GM12891 (cell line): ENCODE data around the gene GJB1.

ENCODE experiments used
- DNase-seq: peaks from one replicate; pipeline ENCODE4 v3.0.0; 2011; ENCODE audit warnings: low spot score; ENCODE audit not compliant: insufficient read length
- FAIRE-seq: peaks from 2 replicates; lab custom pipeline; 2011; peaks lifted over from hg19 to GRCh38; lab: Jason Lieb, UNC
- PAX5 ChIP-seq: IDR thresholded peaks from 2 replicates; pipeline ENCODE4 v1.6.1; 2011; ENCODE audit warnings: low read length, moderate library complexity, mild to moderate bottlenecking; ENCODE audit not compliant: insufficient read depth, severe bottlenecking
- POLR2A ChIP-seq: IDR thresholded peaks from 2 replicates; pipeline ENCODE4 v1.6.1; 2011; ENCODE audit warnings: low read depth, low read length, control low read depth
- POLR2AphosphoS5 ChIP-seq: IDR thresholded peaks from 2 replicates; pipeline ENCODE4 v1.6.1; 2011; ENCODE audit warnings: low read depth, low read length, control low read depth
- POU2F2 ChIP-seq: IDR thresholded peaks from 2 replicates; pipeline ENCODE4 v1.6.1; 2011; ENCODE audit warnings: low read depth, mild to moderate bottlenecking, control low read depth, low read length, moderate library complexity
- SPI1 ChIP-seq: IDR thresholded peaks from 2 replicates; pipeline ENCODE4 v1.6.1; 2011; ENCODE audit warnings: low read depth, low read length, control low read depth
- TAF1 ChIP-seq: IDR thresholded peaks from 2 replicates; pipeline ENCODE4 v1.6.1; 2011; ENCODE audit warnings: low read depth, low read length, control low read depth

The GJB1 gene

DNA sequence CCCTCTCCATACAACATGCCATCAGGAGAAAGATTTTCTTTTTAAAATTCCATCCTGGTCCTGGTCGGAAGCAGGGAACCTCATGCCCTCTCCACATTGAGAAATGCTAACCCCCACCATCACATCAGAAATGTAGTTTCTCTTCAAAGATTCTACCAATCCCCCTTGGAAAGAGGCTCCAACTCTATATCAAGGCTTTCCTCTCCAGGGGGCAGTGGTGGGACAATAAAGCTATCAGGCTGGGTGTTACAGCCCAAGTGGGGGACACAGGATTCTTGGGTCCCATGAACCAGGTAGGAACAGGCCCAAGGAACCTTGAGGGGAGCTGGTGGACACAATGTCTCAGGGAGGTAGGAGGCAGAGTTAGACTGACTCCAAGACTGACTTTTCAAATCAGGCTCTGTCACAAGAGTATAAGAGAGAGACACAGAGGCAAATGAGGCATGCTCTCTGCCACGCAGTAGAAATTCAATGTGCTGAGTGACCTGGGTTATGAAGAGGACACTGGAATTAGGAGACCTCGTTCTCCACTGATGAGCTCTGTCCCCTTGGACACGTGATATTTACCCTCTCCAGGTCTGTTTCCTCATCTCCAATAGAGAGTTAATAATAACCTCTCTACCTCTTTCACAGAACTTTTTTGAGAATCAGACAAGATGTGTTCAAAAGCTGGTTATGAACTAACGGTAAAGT, 4.5 kb downstream of the GJB1 start:
- TF ChIP-seq POLR2A (no peak), POLR2AphosphoS5 (no peak), PAX5 (no peak), TAF1 (no peak), POU2F2 (no peak)
- DNase-seq (no peak), FAIRE-seq (no peak)

DNA sequence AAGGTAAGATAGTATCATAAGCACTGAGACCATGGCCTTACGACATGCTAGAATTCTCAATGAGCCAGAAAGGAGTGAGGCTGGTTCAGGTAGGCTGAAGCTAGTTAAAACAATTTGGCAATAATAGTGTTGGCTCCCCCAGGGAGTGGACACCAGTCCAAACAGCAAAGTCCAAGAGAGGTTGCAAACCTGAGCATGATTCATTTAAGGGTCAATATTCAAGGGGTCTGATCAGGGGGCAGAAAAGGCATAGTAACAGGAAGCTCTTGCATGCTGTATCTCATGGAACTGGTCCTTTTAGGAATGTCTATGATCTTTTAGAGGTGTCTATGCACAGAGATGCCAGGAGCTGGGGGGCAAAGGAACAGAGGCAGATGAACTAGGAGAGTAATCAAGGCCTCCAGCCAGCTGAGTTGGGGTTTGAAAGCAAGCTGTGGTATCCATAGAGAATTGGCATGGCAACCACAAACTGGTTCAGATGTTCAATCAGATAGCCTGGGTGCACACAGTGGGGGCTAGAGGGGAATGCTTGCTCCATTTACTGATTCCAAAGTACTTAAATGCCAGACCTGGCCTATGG, 5.1 kb downstream of the GJB1 start:
- TF ChIP-seq POLR2AphosphoS5 = no peak
- TF ChIP-seq TAF1 = no peak
- TF ChIP-seq POU2F2 = no peak
- TF ChIP-seq SPI1 = no peak
- no peak for TF ChIP-seq PAX5
- no peak for FAIRE-seq
- no peak for DNase-seq

DNA sequence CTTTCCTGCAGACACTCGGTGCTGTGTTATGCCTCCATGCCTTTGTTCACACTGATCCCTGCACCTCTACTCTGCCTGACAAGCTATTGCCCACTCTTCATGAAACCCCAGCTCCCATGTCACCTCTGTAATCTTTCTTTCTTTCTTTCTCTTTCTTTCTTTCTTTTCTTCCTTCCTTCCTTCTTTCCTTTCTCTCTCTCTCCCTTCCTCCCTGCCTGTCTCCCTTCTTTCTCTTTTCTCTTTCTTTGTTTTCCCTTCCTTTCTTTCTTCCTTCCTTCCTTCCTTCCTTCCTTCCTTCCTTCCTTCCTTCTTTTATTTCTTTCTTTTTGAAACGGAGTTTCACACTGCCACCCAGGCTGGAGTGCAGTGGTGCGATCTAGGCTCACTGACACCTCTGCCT, 12.5 kb downstream of the GJB1 start:
- TF ChIP-seq TAF1 (no peak), POLR2A (no peak), POU2F2 (no peak), SPI1 (no peak), PAX5 (no peak), POLR2AphosphoS5 (no peak)
- no peak for DNase-seq
- no peak for FAIRE-seq

DNA sequence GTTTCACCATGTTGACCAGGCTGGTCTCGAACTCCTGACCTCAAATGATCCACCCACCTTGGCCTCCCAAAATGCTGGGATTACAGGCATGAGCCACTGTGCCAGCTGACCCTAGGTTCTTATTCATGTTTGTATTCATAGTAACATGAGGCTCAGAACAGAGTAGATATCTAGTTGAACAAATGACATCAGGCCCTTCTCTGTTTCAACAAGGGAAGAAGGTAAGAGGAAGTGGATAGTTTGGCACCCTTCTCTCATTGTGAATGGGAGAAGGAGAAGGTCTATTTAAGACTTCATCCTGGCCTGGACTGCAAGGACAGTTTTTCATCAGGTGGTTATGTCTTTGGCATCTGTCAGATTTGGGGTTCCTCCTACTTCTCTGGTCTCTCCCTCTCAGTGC, 13.8 kb downstream of the GJB1 start:
- TF ChIP-seq TAF1 (no peak), SPI1 (peak; percentile 43)
- FAIRE-seq (no peak), DNase-seq (no peak)

DNA sequence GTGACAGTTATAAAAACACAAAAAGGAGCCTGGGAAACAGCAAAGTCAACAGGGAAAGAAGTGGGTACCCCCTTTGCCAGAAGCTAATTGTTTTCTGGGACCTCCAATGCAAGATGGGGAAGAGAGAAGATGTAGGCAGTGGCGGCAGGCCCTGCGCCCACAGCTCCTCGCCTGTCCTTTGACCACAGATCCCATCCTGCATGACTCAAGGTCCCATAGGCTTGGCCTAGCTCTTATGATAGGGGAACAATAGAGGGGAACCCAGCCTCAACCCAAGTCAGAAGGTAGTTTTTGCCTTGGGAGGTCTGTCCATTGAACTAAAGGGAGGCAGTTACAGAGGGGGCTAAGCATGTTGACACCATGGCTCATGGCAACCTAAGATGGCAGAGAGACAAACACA, 16.8 kb downstream of the GJB1 start:
- no peak for TF ChIP-seq SPI1
- TF ChIP-seq PAX5 = no peak
- TF ChIP-seq POLR2AphosphoS5 = no peak
- no peak for TF ChIP-seq POLR2A
- TF ChIP-seq POU2F2 = no peak
- DNase-seq (no peak), FAIRE-seq (no peak)

DNA sequence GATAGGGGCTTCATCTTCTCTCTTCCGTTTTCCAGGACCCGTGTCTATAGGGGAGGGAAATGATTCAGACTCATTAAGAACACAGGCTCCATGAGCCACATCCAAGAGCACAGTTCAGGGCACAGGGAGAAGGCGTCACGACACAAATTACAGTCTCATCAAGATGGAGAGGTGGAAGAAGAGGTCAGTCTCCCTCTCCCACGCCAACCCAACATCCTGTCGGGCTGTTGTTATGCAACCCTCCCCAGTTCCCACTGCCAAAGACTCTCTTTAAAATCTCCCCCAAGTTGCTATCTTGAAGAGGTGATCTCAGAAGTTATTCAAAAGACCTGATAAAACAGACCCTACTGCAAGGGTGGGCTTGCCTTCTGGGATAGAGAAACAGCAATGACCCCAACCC, 18.3 kb downstream of the GJB1 start:
- DNase-seq = no peak
- no peak for FAIRE-seq
- TF ChIP-seq POU2F2 (no peak), POLR2A (no peak), PAX5 (no peak), POLR2AphosphoS5 (no peak), SPI1 (no peak), TAF1 (no peak)

DNA sequence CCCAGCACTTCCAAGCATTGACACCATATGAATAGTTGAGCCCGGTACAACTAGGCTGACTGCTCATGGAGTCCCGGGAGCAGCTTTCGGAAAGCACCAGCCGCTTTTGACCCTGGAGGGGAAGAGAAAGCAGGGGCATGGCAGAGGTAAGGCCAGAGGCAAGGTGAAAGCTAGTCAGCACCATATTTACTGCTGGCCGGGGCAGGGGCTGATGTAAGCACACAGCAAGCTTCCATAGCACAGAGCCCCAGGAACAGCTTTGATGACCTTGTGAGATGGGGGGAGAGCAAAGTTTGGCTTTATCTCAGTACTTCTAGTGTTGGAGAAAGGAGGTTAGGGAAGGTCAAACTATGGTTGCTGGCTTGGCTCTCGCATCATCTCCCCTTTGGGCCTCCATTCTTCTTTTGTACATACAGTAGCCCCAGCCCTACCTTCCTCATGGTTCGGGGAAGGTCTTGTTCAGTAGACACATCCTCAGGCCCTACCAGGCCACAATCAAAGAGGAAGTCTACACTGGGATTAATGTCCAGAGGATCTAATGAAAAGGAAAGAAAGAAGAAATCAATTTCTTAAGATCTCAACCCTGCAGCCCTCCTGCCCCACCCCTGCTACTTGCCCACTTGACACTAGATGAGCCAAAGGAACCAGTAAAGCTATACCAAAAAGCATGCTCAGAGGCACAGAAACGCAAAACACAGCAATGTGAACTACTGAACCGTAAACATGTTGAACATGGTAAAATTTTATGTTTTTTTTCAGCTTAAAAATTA, 21.5 kb downstream of the GJB1 start:
- FAIRE-seq (peak; percentile 5), DNase-seq (no peak)
- no peak for TF ChIP-seq POLR2AphosphoS5
- TF ChIP-seq TAF1 = no peak
- no peak for TF ChIP-seq PAX5
- no peak for TF ChIP-seq POU2F2

DNA sequence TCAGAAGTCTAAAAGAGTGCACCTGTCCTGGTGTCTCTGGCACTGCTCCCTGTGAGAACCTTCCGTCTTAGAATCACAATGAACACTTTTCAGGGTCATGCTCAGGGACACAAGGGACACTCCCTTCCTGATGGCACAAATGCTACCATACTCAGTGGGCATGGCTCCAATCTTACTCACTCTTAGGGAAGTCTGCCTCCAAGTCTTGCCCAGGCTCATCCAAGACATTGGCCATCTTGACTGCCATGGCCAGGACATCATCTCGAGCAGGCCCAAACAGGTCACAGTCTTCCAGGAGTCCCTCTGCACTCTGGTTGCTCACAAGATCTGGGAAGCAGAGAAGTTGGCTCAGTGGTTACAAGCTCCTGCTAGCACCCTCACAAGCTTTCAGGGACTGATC, 22.1 kb downstream of the GJB1 start:
- FAIRE-seq (no peak), DNase-seq (no peak)
- TF ChIP-seq PAX5 (no peak), POLR2AphosphoS5 (no peak), POLR2A (no peak), SPI1 (no peak), TAF1 (no peak), POU2F2 (no peak)

DNA sequence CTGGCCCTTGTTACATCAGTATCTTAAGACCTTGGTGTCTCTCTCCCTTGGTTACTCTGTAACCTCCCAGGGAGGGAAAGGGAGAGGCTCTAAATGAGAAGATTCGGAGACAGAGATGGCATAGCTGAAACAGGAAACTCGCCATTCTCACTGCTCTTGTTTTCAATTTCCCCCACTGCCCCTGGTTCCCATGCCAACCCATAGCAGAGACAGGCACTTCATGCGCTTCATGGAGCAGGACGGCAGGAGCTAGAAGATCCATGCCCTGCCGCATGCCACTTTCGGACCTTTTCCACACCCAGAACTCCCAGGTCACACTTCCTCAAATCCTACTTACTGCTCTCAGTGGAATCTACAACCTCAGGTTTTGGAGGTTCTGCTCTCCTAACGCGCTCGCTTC, 27.8 kb downstream of the GJB1 start:
- TF ChIP-seq SPI1 = no peak
- TF ChIP-seq PAX5 = no peak
- TF ChIP-seq TAF1 = no peak
- TF ChIP-seq POU2F2 = no peak
- no peak for TF ChIP-seq POLR2A
- TF ChIP-seq POLR2AphosphoS5 = no peak
- FAIRE-seq (peak; percentile 69), DNase-seq (no peak)

DNA sequence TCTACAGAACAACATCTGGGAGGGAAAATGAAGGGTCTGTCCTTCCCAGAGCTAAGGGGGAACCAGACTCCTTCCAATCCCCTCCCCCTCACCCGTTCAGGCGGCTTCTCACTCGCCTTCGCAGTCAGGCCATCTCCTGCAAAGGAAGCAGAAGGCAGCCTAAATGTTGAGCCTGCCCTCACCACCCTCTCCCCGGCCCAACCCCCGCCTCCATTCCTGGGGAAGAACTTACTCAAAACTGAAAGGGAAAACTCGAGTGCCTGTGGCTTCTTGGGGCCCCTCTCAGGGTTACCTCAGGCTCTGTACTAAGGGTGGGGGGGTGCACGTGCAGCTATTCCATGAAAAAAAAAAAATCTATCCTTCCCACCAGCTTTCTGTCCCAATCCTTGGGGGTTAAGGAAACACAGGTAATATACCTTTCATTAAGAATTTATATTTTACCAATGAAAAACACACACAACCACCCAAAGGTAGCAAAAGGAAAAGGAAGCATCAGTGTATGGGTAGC, 28.5 kb downstream of the GJB1 start:
- no peak for FAIRE-seq
- no peak for DNase-seq
- TF ChIP-seq POU2F2 = no peak
- no peak for TF ChIP-seq TAF1
- TF ChIP-seq PAX5 = no peak
- TF ChIP-seq SPI1 = no peak
- TF ChIP-seq POLR2AphosphoS5 = no peak
